Left ventricle myocardium inferior (tissue), 1 donor: ENCODE measurements around the gene EEF1AKMT1. TPM values are rescaled to one million over a fixed set of nuclear protein-coding genes. Genes with fewer than 3 reads are reported as not detected.

Experiments used
- DNase-seq: peaks from one replicate; pipeline ENCODE4 v3.0.0-alpha.2; 2020
- H3K27ac ChIP-seq: fragments of 200-600 bp; replicated peaks from 2 replicates; pipeline ENCODE4 v1.8.0; 2021
- H3K27me3 ChIP-seq: fragments of 200-600 bp; 2 replicates; pipeline ENCODE4 v1.8.0; 2021; ENCODE audit warnings: low read depth
- H3K36me3 ChIP-seq: fragments of 200-600 bp; 2 replicates; pipeline ENCODE4 v1.8.0; 2021
- H3K4me1 ChIP-seq: fragments of 200-600 bp; 2 replicates; pipeline ENCODE4 v1.8.0; 2021
- H3K4me3 ChIP-seq: fragments of 200-600 bp; 2 replicates; pipeline ENCODE4 v1.8.0; 2021; ENCODE audit warnings: mild to moderate bottlenecking, moderate library complexity
- H3K9me3 ChIP-seq: fragments of 200-600 bp; replicated peaks from 2 replicates; pipeline ENCODE4 v1.8.0; 2021
- CTCF ChIP-seq: fragments of 200-600 bp; IDR thresholded peaks from 2 replicates; pipeline ENCODE4 v1.8.0; 2021; ENCODE audit warnings: antibody characterized with exemption, mild to moderate bottlenecking, borderline replicate concordance
- intact Hi-C: fragments of 100-400 bp; cut with micrococcal nuclease; formaldehyde crosslinking; loops from one replicate; pipeline ENCODE4 v1.11.0; 2022
- total RNA-seq: library from RNA; stranded (reverse); fragmentation: NEBNext Ultra II Directional; extraction: Animal tissue kit (Norgen Biotek cat#: 25700); gene quantifications from one replicate; pipeline ENCODE4 v1.2.1, GENCODE V29; 2021
- donor health status: DM: no; HTN: yes; CAD: no; lungs with severe emphysema.

Gene EEF1AKMT1
- total RNA-seq, 1 donor from 2014 or later = 10.1 TPM

- peak; percentile 81 for DNase-seq
- Histone ChIP-seq H3K9me3 (no peaks in the 10 kb centered on the region), H3K27ac (peak overlapping the region; percentile 83), H3K36me3 (peaks cover 1% of the 10 kb centered on the region), H3K4me3 (peak overlapping the region; percentile 33), H3K4me1 (peaks cover 80% of the 10 kb centered on the region), H3K27me3 (no peaks in the 10 kb centered on the region)
- intact Hi-C loops = no loop called here
- no peak for TF ChIP-seq CTCF
Measured at GRCh38 chr13:20814224-20814910, 40.6 kb upstream of the EEF1AKMT1 start.

GRCh38 chr13:20812890-20813289 is 39.1 kb upstream of the EEF1AKMT1 start:
- no peaks in the 10 kb centered on the region for H3K27me3 ChIP-seq
- peaks cover 16% of the 10 kb centered on the region for H3K36me3 ChIP-seq
- H3K9me3 ChIP-seq = no peaks in the 10 kb centered on the region
- intact Hi-C loops = no loop called here
- TF ChIP-seq CTCF = no peak
- no peak for DNase-seq
- H3K27ac ChIP-seq = peak overlapping the region; percentile 83
- peaks cover 75% of the 10 kb centered on the region for H3K4me1 ChIP-seq
- no peak overlapping the region for H3K4me3 ChIP-seq

- Histone ChIP-seq H3K36me3 (peaks cover 35% of the 10 kb centered on the region), H3K27me3 (no peaks in the 10 kb centered on the region), H3K4me1 (peaks cover 54% of the 10 kb centered on the region), H3K27ac (no peak overlapping the region), H3K4me3 (no peak overlapping the region), H3K9me3 (no peaks in the 10 kb centered on the region)
- intact Hi-C loops = no loop called here
- no peak for TF ChIP-seq CTCF
- DNase-seq = no peak
Measured at GRCh38 chr13:20810808-20811207, 37.0 kb upstream of the EEF1AKMT1 start.

DNA sequence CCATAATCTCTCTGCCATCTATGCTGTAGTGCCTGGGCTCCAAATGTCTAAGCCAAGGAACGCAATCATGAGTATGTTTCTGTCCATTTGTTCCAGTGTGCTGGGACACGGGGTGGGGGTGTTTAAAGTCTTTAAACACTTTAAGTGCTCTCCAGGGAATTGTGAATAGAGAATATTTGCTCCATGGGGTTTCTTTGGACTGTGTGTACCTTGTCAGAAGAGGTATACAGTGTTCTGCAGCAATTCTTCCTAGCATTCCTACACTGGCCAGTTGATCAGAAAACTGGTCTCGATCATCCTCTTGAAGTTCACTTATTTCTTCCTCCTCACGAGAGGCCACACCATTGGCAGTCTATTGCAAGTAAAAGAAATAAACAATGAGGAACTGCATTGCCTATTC is 35.1 kb upstream of the EEF1AKMT1 start:
- Histone ChIP-seq H3K27me3 (no peaks in the 10 kb centered on the region), H3K4me3 (no peak overlapping the region), H3K9me3 (no peaks in the 10 kb centered on the region), H3K4me1 (peaks cover 35% of the 10 kb centered on the region), H3K36me3 (peaks cover 36% of the 10 kb centered on the region), H3K27ac (no peak overlapping the region)
- DNase-seq = no peak
- TF ChIP-seq CTCF = no peak
- intact Hi-C loops = no loop called here

DNA sequence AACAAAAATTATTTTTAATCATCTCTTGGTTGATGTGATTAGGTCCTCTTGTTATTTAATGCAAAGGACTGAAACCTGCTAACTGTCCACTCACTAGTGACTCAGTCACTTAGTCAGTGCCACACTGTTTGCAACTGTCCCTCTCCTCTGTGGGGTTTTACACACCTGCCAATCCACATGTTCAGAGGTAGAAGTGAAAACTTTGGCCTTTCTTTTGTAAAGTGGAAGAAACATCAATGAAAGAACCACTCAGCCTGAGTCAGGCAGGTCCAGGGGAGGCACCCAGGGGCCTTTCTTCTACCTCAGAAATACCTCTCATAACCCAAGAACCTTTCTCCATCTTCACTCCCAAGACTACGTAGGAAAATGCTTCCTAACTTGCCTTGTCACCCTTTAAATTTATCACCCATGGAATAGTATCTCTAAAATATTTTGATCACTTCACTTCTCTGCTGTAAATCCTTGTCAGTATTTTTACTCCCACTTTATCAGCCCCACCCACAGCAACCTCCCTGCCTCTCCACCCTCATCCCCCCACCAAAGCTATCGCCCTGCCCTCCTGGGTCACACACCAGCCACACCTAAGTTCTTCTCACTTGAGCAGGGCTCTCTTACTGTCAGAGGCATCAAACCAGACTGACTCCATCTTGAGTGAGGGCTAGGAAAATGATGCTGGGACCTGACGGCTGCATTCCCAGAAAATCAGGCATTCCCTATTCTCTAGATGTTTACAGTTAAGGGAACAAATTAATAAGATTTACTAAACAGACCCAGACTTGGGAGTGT is 29.6 kb upstream of the EEF1AKMT1 start:
- intact Hi-C loops = no loop called here
- no peak overlapping the region for H3K4me3 ChIP-seq
- no peak for DNase-seq
- peaks cover 13% of the 10 kb centered on the region for H3K4me1 ChIP-seq
- no peaks in the 10 kb centered on the region for H3K9me3 ChIP-seq
- no peaks in the 10 kb centered on the region for H3K27me3 ChIP-seq
- H3K27ac ChIP-seq = no peak overlapping the region
- peaks cover 50% of the 10 kb centered on the region for H3K36me3 ChIP-seq
- no peak for TF ChIP-seq CTCF
